ENCODE data around the gene LETM1. TPM values are rescaled to one million over a fixed set of nuclear protein-coding genes. Genes with fewer than 3 reads are reported as not detected.
"Not testable (repeated sequence)": the region's sequence is repeated elsewhere in the genome, so short reads cannot be mapped to it uniquely, and the experiment has no call there.

Gene LETM1
- total and polyA plus RNA-seq, 2 experiments from 2014 or later: 29.4 to 46.0 TPM

GRCh38 chr4:1839282-1839681 is 16.7 kb downstream of the LETM1 start:
- no peaks in the 10 kb centered on the region for H3K36me3 ChIP-seq (replicated peaks; ENCODE audit: insufficient read depth, low read depth)
- H3K4me1 ChIP-seq (ENCODE audit: insufficient read depth): no peaks in the 10 kb centered on the region
- H4K20me1 ChIP-seq (ENCODE audit: insufficient read depth, poor library complexity, severe bottlenecking): peaks cover 6% of the 10 kb centered on the region
- H2AFZ ChIP-seq: no peak overlapping the region
- H3K27me3 ChIP-seq: no peaks in the 10 kb centered on the region
- WGBS (ENCODE audit: low lambda C conversion rate, missing lambda C conversion rate): 94% methylated on average over 7 of the region's 7 CpGs
- H3K4me2 ChIP-seq: no peak overlapping the region
- no peak overlapping the region for H3K27ac ChIP-seq
- no peaks in the 10 kb centered on the region for H3K9me2 ChIP-seq (replicated peaks; ENCODE audit: insufficient read depth)
- H3K9me3 ChIP-seq (ENCODE audit: low read depth): no peaks in the 10 kb centered on the region
- H3K79me2 ChIP-seq: peaks cover 13% of the 10 kb centered on the region
- DNase-seq (ENCODE audit: low spot score): no peak
- TF ChIP-seq EZH2phosphoT487 (IDR thresholded peaks at IDR 0.05; ENCODE audit: low read depth, severe bottlenecking, unreplicated experiment) (no peak), EZH2 (IDR thresholded peaks at IDR 0.05; ENCODE audit: borderline replicate concordance) (no peak)
- no peak overlapping the region for H3K4me3 ChIP-seq

GRCh38 chr4:1837069-1837468 is 18.9 kb downstream of the LETM1 start:
- Histone ChIP-seq H3K4me2 (no peak overlapping the region), H3K27ac (no peak overlapping the region), H3K27me3 (no peaks in the 10 kb centered on the region), H2AFZ (no peak overlapping the region), H3K4me3 (no peak overlapping the region), H3K9me3 (ENCODE audit: low read depth) (no peaks in the 10 kb centered on the region), H3K36me3 (replicated peaks; ENCODE audit: insufficient read depth, low read depth) (no peaks in the 10 kb centered on the region), H3K4me1 (ENCODE audit: insufficient read depth) (no peaks in the 10 kb centered on the region), H4K20me1 (ENCODE audit: insufficient read depth, poor library complexity, severe bottlenecking) (no peaks in the 10 kb centered on the region), H3K79me2 (peaks cover 7% of the 10 kb centered on the region), H3K9me2 (replicated peaks; ENCODE audit: insufficient read depth) (no peaks in the 10 kb centered on the region)
- TF ChIP-seq CTCF (IDR thresholded peaks at IDR 0.05; ENCODE audit: poor library complexity) (no peak), EZH2 (IDR thresholded peaks at IDR 0.05; ENCODE audit: borderline replicate concordance) (no peak), EZH2phosphoT487 (IDR thresholded peaks at IDR 0.05; ENCODE audit: low read depth, severe bottlenecking, unreplicated experiment) (no peak)
- over 99% methylated on average over 10 of the region's 10 CpGs for WGBS (ENCODE audit: low lambda C conversion rate, missing lambda C conversion rate)
- DNase-seq (ENCODE audit: low spot score): no peak

DNA sequence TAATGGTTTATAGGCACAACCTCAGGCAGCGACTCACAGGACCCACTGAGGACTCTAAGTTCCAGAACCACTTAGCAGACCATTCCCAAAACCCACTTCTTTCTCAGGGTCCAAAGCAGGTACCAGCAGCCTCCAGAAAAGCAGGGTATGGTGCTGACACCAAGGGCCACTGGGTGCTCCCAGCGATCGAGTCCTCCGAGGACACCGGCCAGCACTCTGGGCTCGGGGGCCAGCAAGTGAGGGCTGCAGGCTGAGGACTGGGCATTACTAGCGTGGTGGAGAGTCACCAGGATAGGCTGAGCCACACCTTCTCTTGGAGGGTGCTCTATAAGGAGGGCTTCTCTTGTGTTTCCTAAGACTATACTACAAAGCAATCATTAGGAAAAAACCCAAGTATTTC is 19.3 kb downstream of the LETM1 start:
- Histone ChIP-seq H3K9me3 (ENCODE audit: low read depth) (no peaks in the 10 kb centered on the region), H3K27ac (no peak overlapping the region), H3K4me3 (no peak overlapping the region), H3K27me3 (no peaks in the 10 kb centered on the region), H3K9me2 (replicated peaks; ENCODE audit: insufficient read depth) (no peaks in the 10 kb centered on the region), H3K36me3 (replicated peaks; ENCODE audit: insufficient read depth, low read depth) (no peaks in the 10 kb centered on the region), H3K79me2 (peaks cover 7% of the 10 kb centered on the region), H4K20me1 (ENCODE audit: insufficient read depth, poor library complexity, severe bottlenecking) (no peaks in the 10 kb centered on the region), H3K4me1 (ENCODE audit: insufficient read depth) (no peaks in the 10 kb centered on the region), H3K4me2 (no peak overlapping the region), H2AFZ (no peak overlapping the region)
- TF ChIP-seq EZH2phosphoT487 (IDR thresholded peaks at IDR 0.05; ENCODE audit: low read depth, severe bottlenecking, unreplicated experiment) (no peak), CTCF (IDR thresholded peaks at IDR 0.05; ENCODE audit: poor library complexity) (no peak), EZH2 (IDR thresholded peaks at IDR 0.05; ENCODE audit: borderline replicate concordance) (no peak)
- no peak for DNase-seq (ENCODE audit: low spot score)
- WGBS (ENCODE audit: low lambda C conversion rate, missing lambda C conversion rate): 97% methylated on average over 7 of the region's 7 CpGs

- not testable (repeated sequence) for H3K27ac ChIP-seq; H3K27me3 ChIP-seq; DNase-seq (ENCODE audit: low spot score); H3K4me1 ChIP-seq (ENCODE audit: insufficient read depth); H4K20me1 ChIP-seq (ENCODE audit: insufficient read depth, poor library complexity, severe bottlenecking); H3K4me2 ChIP-seq; H3K36me3 ChIP-seq (replicated peaks; ENCODE audit: insufficient read depth, low read depth); H2AFZ ChIP-seq; H3K79me2 ChIP-seq; H3K4me3 ChIP-seq; H3K9me3 ChIP-seq (ENCODE audit: low read depth); H3K9me2 ChIP-seq (replicated peaks; ENCODE audit: insufficient read depth)
- 86% methylated on average over 8 of the region's 8 CpGs for WGBS (ENCODE audit: low lambda C conversion rate, missing lambda C conversion rate)
Measured at GRCh38 chr4:1835836-1836235, 20.1 kb downstream of the LETM1 start.
